ENCODE measurements around the gene AGAP5. TPM values are rescaled to one million over a fixed set of nuclear protein-coding genes. Genes with fewer than 3 reads are reported as not detected.
"Not testable (repeated sequence)": the region's sequence is repeated elsewhere in the genome, so short reads cannot be mapped to it uniquely, and the experiment has no call there.

AGAP5 gene
- total and polyA plus RNA-seq, 2 of the 4 experiments (the other 2 are of a cell fraction) = 1.8 to 4.1 TPM

GRCh38 chr10:73674546-73674945 lies 23.4 kb downstream of the AGAP5 start:
- H2AFZ ChIP-seq (replicated peaks; ENCODE audit: low read length, poor library complexity); H3K56ac ChIP-seq (ENCODE audit: extremely low read depth, insufficient read depth, low read length); H4K91ac ChIP-seq (ENCODE audit: insufficient read depth, low read depth, low read length); BruUV-seq (replicated peaks); H3K14ac ChIP-seq (replicated peaks; ENCODE audit: low read depth, low read length); H2BK5ac ChIP-seq (ENCODE audit: low read depth, low read length, poor library complexity, severe bottlenecking); H3K4me2 ChIP-seq (ENCODE audit: low read depth, low read length); H3K27me3 ChIP-seq (ENCODE audit: control insufficient read depth, insufficient read depth, low read length); H3K9me1 ChIP-seq (ENCODE audit: insufficient read depth, low read length); H2AK5ac ChIP-seq (ENCODE audit: low read depth, low read length); H3K4ac ChIP-seq (ENCODE audit: low read depth, low read length); H3K18ac ChIP-seq (ENCODE audit: low read depth, low read length); CTCF ChIA-PET; H2BK120ac ChIP-seq (ENCODE audit: low read depth, low read length); H3K4me1 ChIP-seq (ENCODE audit: control insufficient read depth, insufficient read depth, low read length); H2BK15ac ChIP-seq (ENCODE audit: low read depth, low read length); H3K9me3 ChIP-seq (ENCODE audit: control insufficient read depth, insufficient read depth, low read length); H3K23ac ChIP-seq (ENCODE audit: low read depth, low read length); H3K4me3 ChIP-seq (ENCODE audit: insufficient read depth, low read depth, low read length); H2AK9ac ChIP-seq (replicated peaks; ENCODE audit: low read depth, low read length, poor library complexity); DNase-seq; dilution Hi-C loops (cut with HindIII; ENCODE audit: low sequenced_read_pairs, unreplicated experiment); H4K5ac ChIP-seq (ENCODE audit: low read depth, low read length); H4K8ac ChIP-seq (ENCODE audit: low read depth in 2 of 2, low read length in 2 of 2); H2BK20ac ChIP-seq (ENCODE audit: low read depth, low read length); in situ Hi-C loops (cut with MboI; ENCODE audit: low sequenced_read_pairs); H4K20me1 ChIP-seq (ENCODE audit: insufficient read depth, low read length); H3K79me1 ChIP-seq (ENCODE audit: low read depth in 1 of 2, low read length in 2 of 2); intact Hi-C loops (cut with micrococcal nuclease); ATAC-seq (ENCODE audit: low read depth); H3K36me3 ChIP-seq (ENCODE audit: control insufficient read depth, insufficient read depth, low read length); POLR2A ChIA-PET (ENCODE audit: unreplicated experiment); H3K9ac ChIP-seq (ENCODE audit: low read depth, low read length); H3K27ac ChIP-seq (ENCODE audit: insufficient read depth, low read length): not testable (repeated sequence)
- no CpG with 5 or more reads among the region's 20 CpGs for WGBS, 2 experiments (ENCODE audit: extremely low coverage in 2 of 2, insufficient read length in 1 of 2)

- H2BK15ac ChIP-seq (ENCODE audit: low read depth, low read length); H3K4me1 ChIP-seq (ENCODE audit: control insufficient read depth, insufficient read depth, low read length); H2BK5ac ChIP-seq (ENCODE audit: low read depth, low read length, poor library complexity, severe bottlenecking); H2BK20ac ChIP-seq (ENCODE audit: low read depth, low read length); CTCF ChIA-PET; intact Hi-C loops (cut with micrococcal nuclease); H3K9ac ChIP-seq (ENCODE audit: low read depth, low read length); H4K20me1 ChIP-seq (ENCODE audit: insufficient read depth, low read length); H3K79me1 ChIP-seq (ENCODE audit: low read depth in 1 of 2, low read length in 2 of 2); H3K36me3 ChIP-seq (ENCODE audit: control insufficient read depth, insufficient read depth, low read length); H3K4me3 ChIP-seq (ENCODE audit: insufficient read depth, low read depth, low read length); ATAC-seq (ENCODE audit: low read depth); H3K4ac ChIP-seq (ENCODE audit: low read depth, low read length); dilution Hi-C loops (cut with HindIII; ENCODE audit: low sequenced_read_pairs, unreplicated experiment); BruUV-seq (replicated peaks); H3K18ac ChIP-seq (ENCODE audit: low read depth, low read length); H3K56ac ChIP-seq (ENCODE audit: extremely low read depth, insufficient read depth, low read length); H3K23ac ChIP-seq (ENCODE audit: low read depth, low read length); H2AK9ac ChIP-seq (replicated peaks; ENCODE audit: low read depth, low read length, poor library complexity); H2BK120ac ChIP-seq (ENCODE audit: low read depth, low read length); H4K5ac ChIP-seq (ENCODE audit: low read depth, low read length); H3K14ac ChIP-seq (replicated peaks; ENCODE audit: low read depth, low read length); H4K91ac ChIP-seq (ENCODE audit: insufficient read depth, low read depth, low read length); H2AK5ac ChIP-seq (ENCODE audit: low read depth, low read length); H2AFZ ChIP-seq (replicated peaks; ENCODE audit: low read length, poor library complexity); POLR2A ChIA-PET (ENCODE audit: unreplicated experiment); DNase-seq; H3K27ac ChIP-seq (ENCODE audit: insufficient read depth, low read length); H3K27me3 ChIP-seq (ENCODE audit: control insufficient read depth, insufficient read depth, low read length); H3K4me2 ChIP-seq (ENCODE audit: low read depth, low read length); H3K9me3 ChIP-seq (ENCODE audit: control insufficient read depth, insufficient read depth, low read length); H3K9me1 ChIP-seq (ENCODE audit: insufficient read depth, low read length); in situ Hi-C loops (cut with MboI; ENCODE audit: low sequenced_read_pairs); H4K8ac ChIP-seq (ENCODE audit: low read depth in 2 of 2, low read length in 2 of 2): not testable (repeated sequence)
- whole genome bisulfite sequencing, 2 experiments (ENCODE audit: extremely low coverage in 2 of 2, insufficient read length in 1 of 2) = no CpG with 5 or more reads among the region's 4 CpGs
Measured at GRCh38 chr10:73668378-73668777, 29.5 kb downstream of the AGAP5 start.
